ENCODE results near the gene B4GALNT1.

B4GALNT1 gene

DNA sequence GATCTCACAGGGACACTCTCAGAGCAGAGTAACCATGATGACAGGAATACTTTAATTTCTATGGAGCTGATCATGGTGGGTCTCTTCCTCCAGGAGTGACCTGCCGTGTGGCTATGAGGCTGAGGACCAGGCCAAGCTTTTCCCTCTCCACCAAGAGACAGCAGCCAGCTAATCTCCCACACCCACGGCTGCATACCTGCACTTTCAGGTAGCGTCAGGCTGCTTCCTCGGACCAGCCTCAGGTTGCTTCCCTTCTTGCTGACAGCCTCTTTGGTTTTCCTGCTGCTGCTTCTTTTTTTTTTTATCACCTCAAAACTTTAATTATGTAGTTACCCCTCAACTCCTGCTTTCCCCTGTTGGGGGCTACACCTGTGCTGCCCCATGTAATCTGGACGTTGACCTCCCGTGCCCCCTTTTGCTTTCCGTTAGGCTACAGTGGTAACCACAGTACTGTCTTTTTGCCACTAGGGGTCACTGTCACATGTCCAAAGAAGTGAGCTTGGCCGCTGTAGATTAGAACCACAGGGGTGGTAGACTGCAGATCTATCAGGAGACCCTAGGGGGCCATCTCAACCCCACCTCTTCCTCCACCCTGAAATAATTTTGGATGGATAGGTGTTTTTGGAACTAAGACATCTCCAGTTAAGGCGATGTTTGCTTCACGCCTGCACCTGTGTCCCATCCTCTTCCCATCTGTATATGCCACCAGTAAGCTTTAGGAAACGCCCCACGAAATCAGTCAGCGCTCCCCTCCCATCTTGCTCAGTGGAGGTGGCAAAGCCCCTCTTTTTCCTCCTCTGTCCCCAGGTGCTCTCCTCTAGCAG, 49.8 kb downstream of the B4GALNT1 start:
- peak; percentile 66 for DNase-seq

DNA sequence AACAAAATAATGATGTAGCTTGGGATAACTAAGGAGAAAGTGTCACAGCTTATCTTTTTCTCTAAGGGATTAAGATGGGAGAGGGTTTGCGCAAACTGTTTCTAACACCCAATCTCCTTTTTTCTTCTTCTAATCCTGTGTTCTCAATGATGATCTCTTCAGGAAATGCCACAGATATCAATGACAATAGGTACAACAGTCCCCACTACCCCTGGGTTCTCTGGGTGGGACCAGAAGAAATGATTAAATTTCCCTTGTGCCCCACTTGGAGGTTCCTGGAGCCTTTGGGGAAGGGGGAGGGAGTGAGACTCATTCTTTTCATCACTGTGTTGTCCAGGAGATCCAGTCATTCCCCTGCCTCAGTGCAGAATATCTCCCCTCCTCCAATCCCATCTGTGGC, 50.6 kb downstream of the B4GALNT1 start:
- DNase-seq: no peak

DNA sequence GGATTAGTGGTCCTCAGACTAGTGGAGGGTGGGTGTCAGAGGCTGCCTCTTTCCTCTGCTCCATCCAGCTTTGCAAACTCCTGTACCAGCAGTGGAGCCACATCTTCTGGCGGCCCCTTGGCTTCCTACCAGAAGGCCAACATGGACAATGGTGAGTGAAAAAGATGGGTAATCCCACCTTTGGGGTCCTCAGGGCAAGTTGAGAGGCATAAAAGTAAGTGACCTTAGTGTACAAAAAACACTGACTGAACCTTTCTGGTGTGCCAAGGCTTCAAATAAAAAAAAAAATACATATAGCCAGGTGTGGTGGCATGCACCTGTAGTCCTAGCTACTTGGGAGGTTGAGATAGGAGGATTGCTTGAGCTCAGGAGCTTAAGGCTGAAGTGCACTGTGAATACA, 51.2 kb downstream of the B4GALNT1 start:
- DNase-seq: no peak

DNA sequence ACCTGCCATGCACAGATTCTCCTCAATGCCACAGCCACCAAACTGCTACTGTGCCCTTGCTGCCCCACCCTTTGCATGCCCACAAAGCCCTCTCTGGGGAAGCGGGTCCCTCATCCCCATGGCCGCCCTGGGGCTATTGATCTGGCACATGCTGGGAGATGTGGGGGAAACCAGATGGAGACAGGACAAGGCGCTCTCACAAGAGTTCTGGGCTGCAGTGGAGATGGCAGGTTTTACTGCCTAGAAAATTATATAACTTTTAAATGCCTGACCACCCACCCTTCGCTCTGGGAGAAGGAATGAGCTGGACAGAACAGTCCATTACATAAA, 52.6 kb downstream of the B4GALNT1 start:
- no peak for DNase-seq

DNA sequence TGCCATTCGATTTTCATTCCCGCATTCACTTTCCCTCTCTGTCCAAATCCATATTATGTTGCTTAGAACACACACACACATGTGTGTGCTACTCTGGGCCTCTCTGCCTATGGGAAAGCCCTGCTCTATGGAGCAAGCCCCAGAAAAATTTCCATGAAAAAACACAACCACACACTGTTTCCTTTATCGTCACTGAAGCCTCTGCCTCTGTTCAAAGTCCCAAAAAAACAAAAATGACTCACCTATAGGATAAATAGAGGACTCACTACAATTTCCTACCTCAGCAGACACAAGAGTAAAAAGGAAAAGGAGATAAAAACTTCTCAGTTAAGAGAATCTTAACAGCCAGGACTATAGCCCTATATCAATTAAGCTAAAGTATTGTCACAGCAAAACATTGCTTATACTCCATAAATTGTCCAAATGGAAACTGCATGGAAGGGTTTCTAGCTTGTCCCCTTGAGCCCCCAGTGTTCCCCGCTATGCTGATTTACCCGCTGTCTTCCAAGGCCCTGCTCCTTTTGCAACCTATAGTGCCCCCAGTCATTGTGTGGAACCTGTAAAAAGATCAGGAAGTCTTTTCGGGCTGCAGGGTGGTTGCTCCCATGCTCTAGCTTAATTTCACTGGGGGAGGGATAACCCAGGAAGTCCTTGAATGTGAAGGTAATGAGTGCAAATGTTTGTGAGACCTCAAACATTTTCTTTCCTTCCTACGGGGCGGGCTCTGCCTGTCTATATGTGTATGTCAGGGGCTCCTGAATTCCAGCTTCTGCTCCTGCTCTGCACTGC, 53.1 kb downstream of the B4GALNT1 start:
- DNase-seq: no peak

DNA sequence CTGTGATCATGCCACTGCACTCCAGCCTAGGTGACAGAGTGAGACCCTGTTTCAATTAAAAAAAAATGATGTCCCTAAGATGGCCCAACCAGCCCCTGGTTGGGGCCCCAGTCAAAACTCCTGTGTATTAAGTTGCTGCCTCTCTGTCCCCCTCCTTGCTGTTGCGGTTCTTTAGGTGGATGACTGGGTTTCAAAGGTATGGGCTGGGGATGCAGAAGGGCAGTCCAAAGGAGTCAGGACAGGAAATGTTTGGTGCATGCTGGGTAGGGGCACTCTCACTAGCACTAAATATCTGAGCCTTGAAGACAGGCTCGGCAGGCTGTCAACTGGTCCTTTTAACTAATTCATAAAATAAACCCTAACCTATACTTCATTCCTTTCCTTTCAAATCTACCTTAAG, 54.0 kb downstream of the B4GALNT1 start:
- DNase-seq: no peak

DNA sequence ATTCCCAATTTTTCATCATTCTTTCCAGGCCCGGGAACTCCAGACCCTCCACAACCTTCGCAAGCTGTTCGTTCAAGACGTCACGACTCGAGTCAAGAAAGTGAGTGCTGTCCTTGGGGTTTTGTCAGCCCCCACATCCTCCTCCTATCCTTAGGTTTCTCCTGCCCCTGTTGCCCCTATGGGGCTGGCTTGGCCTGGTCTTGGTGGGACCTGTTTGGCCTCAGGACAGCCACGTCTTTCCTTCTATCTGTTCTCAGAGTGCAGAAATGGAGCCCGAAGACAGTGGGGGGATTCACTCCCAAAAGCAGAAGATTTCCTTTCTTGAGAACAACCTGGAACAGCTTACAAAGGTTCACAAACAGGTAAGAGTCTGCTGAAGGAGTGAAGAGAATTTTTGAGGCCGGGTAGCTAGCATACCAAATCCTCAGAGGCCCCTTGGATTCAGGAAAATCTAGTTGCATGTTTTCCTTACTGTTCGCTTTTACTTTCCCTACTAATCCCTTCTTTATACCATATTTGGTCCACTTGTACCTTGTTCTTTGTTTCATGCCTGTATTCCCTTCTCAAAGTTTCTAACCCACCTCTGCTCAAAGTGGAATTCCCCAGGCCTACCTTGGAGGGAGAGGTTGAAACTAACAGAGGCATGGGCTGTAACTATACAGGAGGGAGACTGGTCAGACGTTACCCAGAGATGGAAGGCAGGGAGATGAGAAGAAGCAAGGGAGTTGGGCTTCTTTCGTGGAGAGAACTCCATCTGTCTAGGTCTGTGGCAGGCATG, 54.8 kb downstream of the B4GALNT1 start:
- no peak for DNase-seq

DNA sequence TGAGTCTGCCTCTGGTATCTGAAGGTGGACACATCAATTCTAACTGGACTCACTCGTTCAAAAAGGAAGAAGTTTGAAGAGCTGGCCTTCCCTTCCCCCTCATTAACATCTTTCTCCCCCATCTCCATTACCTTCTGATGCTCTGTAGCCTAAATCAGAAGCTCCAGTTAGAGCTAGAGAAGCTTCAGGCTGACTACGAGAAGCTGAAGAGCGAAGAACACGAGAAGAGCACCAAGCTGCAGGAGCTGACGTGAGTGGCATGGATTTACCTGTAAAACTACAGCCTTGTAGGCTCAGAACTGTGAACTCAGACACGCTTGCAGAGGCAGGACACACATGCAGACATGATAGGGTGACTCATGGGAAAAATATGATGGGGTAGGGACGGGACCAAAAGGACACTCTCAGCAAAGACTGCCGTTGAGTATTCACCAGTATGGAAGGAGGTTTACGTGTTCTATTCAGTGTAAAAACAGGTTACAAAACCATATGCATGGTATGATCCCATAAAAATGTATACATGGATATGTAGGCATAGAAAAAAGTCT, 56.3 kb downstream of the B4GALNT1 start:
- no peak for DNase-seq

Data from right hindlimb (tissue), 1 donor.